ENCODE results near the gene AWAT1. TPM values are rescaled to one million over a fixed set of nuclear protein-coding genes. Genes with fewer than 3 reads are reported as not detected.

Gene AWAT1
- total RNA-seq, 1 experiment from 2014 or later: not detected

- Histone ChIP-seq H3K9me3 (ENCODE audit: control insufficient read depth, low read depth, low read length) (peaks cover 45% of the 10 kb centered on the region), H3K18ac (ENCODE audit: insufficient read length, low read depth, low read length) (no peak overlapping the region), H4K20me1 (ENCODE audit: control insufficient read depth, insufficient read depth, insufficient read length) (no peaks in the 10 kb centered on the region), H4K5ac (ENCODE audit: insufficient read length, low read depth, low read length) (no peak overlapping the region), H3K23ac (ENCODE audit: insufficient read length, low read depth, low read length) (no peak overlapping the region), H2AK5ac (ENCODE audit: insufficient read length, low read length) (no peak overlapping the region), H3K27me3 (ENCODE audit: insufficient read depth, low read length) (no peaks in the 10 kb centered on the region; the same call in 1 of the 2 replicates), H4K91ac (ENCODE audit: insufficient read length, low read depth, low read length) (no peak overlapping the region), H2BK12ac (ENCODE audit: insufficient read length, low read depth, low read length) (no peak overlapping the region), H3K79me1 (ENCODE audit: insufficient read depth, low read depth, low read length, poor library complexity, severe bottlenecking) (no peaks in the 10 kb centered on the region), H3K56ac (ENCODE audit: insufficient read length, low read depth, low read length) (no peak overlapping the region), H2AFZ (ENCODE audit: low read length) (no peak overlapping the region), H3K4ac (ENCODE audit: low read depth, low read length) (no peak overlapping the region), H4K8ac (replicated peaks; ENCODE audit: insufficient read length, low read depth, low read length) (no peak overlapping the region), H3K4me1 (ENCODE audit: insufficient read depth, low read length) (no peaks in the 10 kb centered on the region), H2BK5ac (ENCODE audit: insufficient read length, low read length) (no peak overlapping the region), H3T11ph (ENCODE audit: low read length) (no peak overlapping the region), H3K79me2 (ENCODE audit: insufficient read depth, low read length) (no peaks in the 10 kb centered on the region), H2BK120ac (ENCODE audit: low read depth, low read length, poor library complexity, severe bottlenecking) (no peak overlapping the region), H3K23me2 (ENCODE audit: insufficient read length, low read depth, low read length, poor library complexity, severe bottlenecking) (no peaks in the 10 kb centered on the region), H3K14ac (ENCODE audit: insufficient read depth, low read length) (no peak overlapping the region), H3K9ac (ENCODE audit: extremely low read depth, insufficient read length, low read length) (no peak overlapping the region), H3K4me2 (ENCODE audit: insufficient read depth, insufficient read length, low read length) (no peak overlapping the region), H3K27ac (ENCODE audit: insufficient read length, low read depth, low read length) (no peak overlapping the region), H2BK20ac (ENCODE audit: low read depth, low read length, poor library complexity, severe bottlenecking) (no peak overlapping the region), H2BK15ac (ENCODE audit: low read depth, low read length) (no peak overlapping the region)
- peaks cover 63 to 74% of the 10 kb centered on the region in 2 experiments for H3K9me3 Mint-ChIP-seq
- peaks cover 0 to 4% of the 10 kb centered on the region in 2 experiments; a peak in 1 of 4 replicates for H3K4me1 Mint-ChIP-seq
- H3K36me3 Mint-ChIP-seq (ENCODE audit: insufficient read depth in 1 of 3, low read depth in 3 of 3): no peaks in the 10 kb centered on the region; a peak in 2 of 7 replicates
- peaks cover 4% of the 10 kb centered on the region for H3K27me3 Mint-ChIP-seq (ENCODE audit: low read depth)
- H3K4me3 Mint-ChIP-seq: no peak overlapping the region
- TF ChIP-seq CTCF (conservative IDR thresholded peaks at IDR 0.05): no peak
- no peak overlapping the region for H3K27ac Mint-ChIP-seq
- WGBS (ENCODE audit: extremely low coverage, insufficient read length, low lambda C conversion rate): no CpG with 5 or more reads among the region's 4 CpGs
- no peak for DNase-seq
Measured at GRCh38 chrX:70231666-70232065, 2.8 kb upstream of the AWAT1 start.
